Cardiac muscle cell (in vitro differentiated cells and primary cell): ENCODE data around the gene ZNF735. TPM values are rescaled to one million over a fixed set of nuclear protein-coding genes. Genes with fewer than 3 reads are reported as not detected.

Source experiments
- DNase-seq, 2 donors: peaks; one replicate each; pipeline versions ENCODE4 v3.0.0 to v3.0.0-alpha.2; 2010 to 2017; ENCODE audit warnings: low read depth in 1 of 2, low spot score in 1 of 2
- H3K27ac ChIP-seq: fragments of 200-600 bp; sonication (generic); 2 replicates; pipeline ENCODE4 v1.5.1; 2016
- H3K27me3 ChIP-seq: fragments of 200-600 bp; sonication (generic); 2 replicates; pipeline ENCODE4 v1.6.0; 2016; ENCODE audit warnings: control low read depth
- H3K36me3 ChIP-seq: fragments of 200-600 bp; sonication (generic); 2 replicates; pipeline ENCODE4 v1.5.1; 2016; ENCODE audit warnings: control low read depth
- H3K4me1 ChIP-seq: fragments of 200-600 bp; sonication (generic); 2 replicates; pipeline ENCODE4 v1.8.1; 2017; ENCODE audit warnings: low read depth, mild to moderate bottlenecking, mixed run types
- H3K4me3 ChIP-seq: fragments of 200-600 bp; sonication (generic); 2 replicates; pipeline ENCODE4 v1.5.1; 2016; ENCODE audit warnings: mild to moderate bottlenecking
- H3K9me3 ChIP-seq: fragments of 200-600 bp; sonication (generic); 2 replicates; pipeline ENCODE4 v1.5.1; 2017; ENCODE audit warnings: low read depth, mild to moderate bottlenecking, control low read depth
- CTCF ChIP-seq: IDR thresholded peaks from 2 replicates; pipeline ENCODE4 v1.5.1; 2012; ENCODE audit warnings: low read depth, mild to moderate bottlenecking, low read length
- polyA plus RNA-seq: library from polyadenylated mRNA; unstranded; fragments of >200 nt; fragmentation: Nextera tagmentation; extraction: Ambion mirVana; gene quantifications from 2 replicates; pipeline ENCODE4 v1.2.1, GENCODE V29; 2016
- total RNA-seq: library from RNA; depleted of rRNA; stranded (reverse); fragments of >200 nt; gene quantifications from 2 replicates; pipeline ENCODE4 v1.2.3, GENCODE V29; 2016

The ZNF735 gene
- total and polyA plus RNA-seq, 2 experiments from 2014 or later = not detected

- TF ChIP-seq CTCF = no peak
- H3K27ac ChIP-seq = no peak overlapping the region
- no peak overlapping the region for H3K4me3 ChIP-seq
- no peaks in the 10 kb centered on the region for H3K9me3 ChIP-seq
- no peaks in the 10 kb centered on the region for H3K27me3 ChIP-seq
- no peaks in the 10 kb centered on the region for H3K36me3 ChIP-seq
- no peaks in the 10 kb centered on the region for H3K4me1 ChIP-seq
- no peak for DNase-seq
Observed at GRCh38 chr7:64182036-64182790, 24.8 kb upstream of the ZNF735 start.

GRCh38 chr7:64183126-64183742, 23.8 kb upstream of the ZNF735 start:
- no peak overlapping the region for H3K4me3 ChIP-seq
- H3K4me1 ChIP-seq = no peaks in the 10 kb centered on the region
- no peaks in the 10 kb centered on the region for H3K9me3 ChIP-seq
- DNase-seq = no peak
- H3K27ac ChIP-seq = no peak overlapping the region
- peak; percentile 33 for TF ChIP-seq CTCF
- no peaks in the 10 kb centered on the region for H3K36me3 ChIP-seq
- no peaks in the 10 kb centered on the region for H3K27me3 ChIP-seq

- no peak for DNase-seq
- Histone ChIP-seq H3K27ac (no peak overlapping the region), H3K27me3 (no peaks in the 10 kb centered on the region), H3K36me3 (no peaks in the 10 kb centered on the region), H3K4me3 (no peak overlapping the region), H3K9me3 (no peaks in the 10 kb centered on the region), H3K4me1 (no peaks in the 10 kb centered on the region)
- no peak for TF ChIP-seq CTCF
Observed at GRCh38 chr7:64183827-64184372, 23.1 kb upstream of the ZNF735 start.

GRCh38 chr7:64184376-64184775, 22.6 kb upstream of the ZNF735 start:
- DNase-seq = no peak
- Histone ChIP-seq H3K9me3 (no peaks in the 10 kb centered on the region), H3K36me3 (no peaks in the 10 kb centered on the region), H3K4me1 (no peaks in the 10 kb centered on the region), H3K27me3 (no peaks in the 10 kb centered on the region), H3K4me3 (no peak overlapping the region), H3K27ac (no peak overlapping the region)
- no peak for TF ChIP-seq CTCF

GRCh38 chr7:64187408-64187807, 19.6 kb upstream of the ZNF735 start:
- no peak for TF ChIP-seq CTCF
- H3K9me3 ChIP-seq = no peaks in the 10 kb centered on the region
- H3K4me3 ChIP-seq = no peak overlapping the region
- DNase-seq = no peak
- H3K27ac ChIP-seq = no peak overlapping the region
- no peaks in the 10 kb centered on the region for H3K36me3 ChIP-seq
- H3K27me3 ChIP-seq = no peaks in the 10 kb centered on the region
- H3K4me1 ChIP-seq = no peaks in the 10 kb centered on the region
